CD4-positive, alpha-beta T cell treated with Interferon gamma for 1 hour (primary cell): Measurements from ENCODE around the gene FBN1.

Source experiments
- DNase-seq: peaks from one replicate; pipeline ENCODE4 v3.0.0-alpha.2; 2020

Gene FBN1

GRCh38 chr15:48578965-48579364, 66.5 kb downstream of the FBN1 start:
- DNase-seq = no peak

GRCh38 chr15:48577469-48577868, 68.0 kb downstream of the FBN1 start:
- DNase-seq = no peak

GRCh38 chr15:48574187-48574586, 71.3 kb downstream of the FBN1 start:
- DNase-seq = no peak

GRCh38 chr15:48573780-48574179, 71.7 kb downstream of the FBN1 start:
- no peak for DNase-seq

- no peak for DNase-seq
These were observed 72.7 kb downstream of the FBN1 start for GRCh38 chr15:48572823-48573222.

GRCh38 chr15:48571510-48571909, 74.0 kb downstream of the FBN1 start:
- DNase-seq = no peak

GRCh38 chr15:48570822-48571221, 74.7 kb downstream of the FBN1 start:
- no peak for DNase-seq

- no peak for DNase-seq
These were observed 75.8 kb downstream of the FBN1 start for GRCh38 chr15:48569591-48570302.

GRCh38 chr15:48566668-48567067, 78.8 kb downstream of the FBN1 start:
- DNase-seq = no peak

- no peak for DNase-seq
These were observed 79.7 kb downstream of the FBN1 start for GRCh38 chr15:48565560-48566482.

GRCh38 chr15:48564690-48565089, 80.8 kb downstream of the FBN1 start:
- DNase-seq = no peak

GRCh38 chr15:48563934-48564333, 81.6 kb downstream of the FBN1 start:
- DNase-seq = no peak

GRCh38 chr15:48560321-48561051, 85.0 kb downstream of the FBN1 start:
- DNase-seq = no peak

- no peak for DNase-seq
These were observed 86.2 kb downstream of the FBN1 start for GRCh38 chr15:48559285-48559684.

- no peak for DNase-seq
These were observed 87.3 kb downstream of the FBN1 start for GRCh38 chr15:48558226-48558625.

- no peak for DNase-seq
These were observed 88.2 kb downstream of the FBN1 start for GRCh38 chr15:48557335-48557734.

- no peak for DNase-seq
These were observed 89.2 kb downstream of the FBN1 start for GRCh38 chr15:48556159-48556897.

GRCh38 chr15:48555241-48555881, 90.1 kb downstream of the FBN1 start:
- no peak for DNase-seq

- no peak for DNase-seq
These were observed 91.4 kb downstream of the FBN1 start for GRCh38 chr15:48554112-48554511.

GRCh38 chr15:48553559-48553958, 92.0 kb downstream of the FBN1 start:
- DNase-seq = no peak

- DNase-seq = no peak
These were observed 94.5 kb downstream of the FBN1 start for GRCh38 chr15:48550822-48551525.

- no peak for DNase-seq
These were observed 97.1 kb downstream of the FBN1 start for GRCh38 chr15:48548455-48548854.
